HuH-7.5 (cell line): ENCODE results near the gene OR5I1.
"Not testable (repeated sequence)": the region's sequence is repeated elsewhere in the genome, so short reads cannot be mapped to it uniquely, and the experiment has no call there.

ENCODE experiments used
- DNase-seq: peaks from one replicate; pipeline ENCODE4 v3.0.0; 2011; ENCODE audit warnings: low spot score

OR5I1 gene

DNA sequence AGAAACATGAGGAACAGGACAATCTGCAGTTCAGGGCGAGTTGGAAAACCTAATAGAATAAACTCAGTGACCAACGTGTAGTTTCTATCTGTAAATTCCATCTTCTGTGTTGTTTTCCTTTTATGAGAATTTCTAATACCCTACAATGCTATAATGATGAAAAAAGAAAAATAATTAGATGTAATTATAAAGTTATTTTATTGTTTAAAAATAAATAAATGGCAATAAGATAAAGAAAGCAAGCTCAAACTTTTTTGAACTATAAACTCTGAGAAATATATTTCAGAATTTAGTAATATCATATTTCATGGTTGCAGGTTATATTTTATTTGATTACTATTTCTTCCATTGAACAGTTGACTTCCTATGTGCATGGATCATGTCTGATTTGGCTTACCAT is at the start of gene OR5I1:
Gene OR5I1 (minus strand): TSS at position 101 of the 400 bp plus-strand sequence. CDS start 0 bp downstream, at position 101.
- no peak for DNase-seq

DNA sequence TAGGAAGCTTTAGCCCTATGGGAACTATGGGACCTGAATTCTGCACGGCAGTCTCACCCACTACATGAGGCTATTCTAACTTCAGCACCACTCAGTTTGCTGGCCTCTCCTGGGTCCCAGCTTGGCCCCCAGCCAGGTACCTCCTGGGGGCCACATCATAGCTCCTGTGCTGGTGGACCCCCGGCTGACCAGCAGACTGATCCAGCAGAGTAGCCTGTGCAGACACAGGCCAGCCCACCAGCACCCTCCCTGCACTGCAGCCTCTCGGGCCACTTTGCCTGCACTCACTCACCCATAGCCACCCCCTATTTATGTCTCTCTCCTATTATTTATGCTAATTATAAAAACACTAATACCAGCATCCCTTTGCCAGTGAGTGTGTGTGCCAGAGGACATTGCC is 34.7 kb upstream of the OR5I1 start:
- DNase-seq, result no peak

DNA sequence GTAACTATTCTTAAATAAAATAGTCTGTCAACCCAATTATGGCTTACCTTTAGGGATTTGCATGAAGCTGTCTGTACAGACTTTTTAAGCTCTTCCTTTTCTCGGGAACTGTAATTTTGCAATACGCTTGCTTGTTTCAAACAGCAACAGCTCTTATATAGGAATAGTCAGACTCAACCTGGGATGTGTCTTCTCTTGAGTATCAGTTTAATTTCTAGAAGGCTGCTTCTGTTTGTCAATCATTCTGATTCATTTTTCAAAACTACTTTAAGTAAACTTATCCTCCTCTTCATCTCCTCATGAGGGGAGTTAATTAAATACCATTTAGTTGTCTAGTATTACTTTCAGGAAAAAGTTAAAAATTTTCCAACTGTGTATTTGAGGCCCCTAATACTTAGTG is 33.6 kb upstream of the OR5I1 start, which contains the start of gene OR10AG1:
Gene OR10AG1 (minus strand): TSS at position 101 of the 400 bp plus-strand sequence. CDS start 38 bp downstream, at position 63.
- DNase-seq, result no peak

DNA sequence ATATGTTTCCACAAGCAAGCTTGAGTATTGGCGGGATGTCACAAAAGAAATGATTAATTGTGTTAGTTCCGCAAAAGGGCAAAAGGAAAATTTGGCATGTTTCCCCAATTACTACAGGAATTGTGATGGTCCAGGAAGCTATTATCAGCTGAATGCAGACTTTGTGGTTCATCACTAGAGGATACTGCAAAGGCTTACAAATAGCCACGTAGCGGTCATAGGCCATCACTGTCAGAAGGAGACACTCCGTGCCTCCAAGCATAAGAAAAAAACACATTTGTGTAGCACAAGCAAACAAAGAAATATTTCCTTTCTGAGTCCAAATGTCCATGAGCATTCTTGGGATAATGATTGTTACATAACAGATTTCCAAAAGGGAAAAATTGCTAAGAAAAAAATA is 31.7 kb upstream of the OR5I1 start:
- DNase-seq, result no peak

DNA sequence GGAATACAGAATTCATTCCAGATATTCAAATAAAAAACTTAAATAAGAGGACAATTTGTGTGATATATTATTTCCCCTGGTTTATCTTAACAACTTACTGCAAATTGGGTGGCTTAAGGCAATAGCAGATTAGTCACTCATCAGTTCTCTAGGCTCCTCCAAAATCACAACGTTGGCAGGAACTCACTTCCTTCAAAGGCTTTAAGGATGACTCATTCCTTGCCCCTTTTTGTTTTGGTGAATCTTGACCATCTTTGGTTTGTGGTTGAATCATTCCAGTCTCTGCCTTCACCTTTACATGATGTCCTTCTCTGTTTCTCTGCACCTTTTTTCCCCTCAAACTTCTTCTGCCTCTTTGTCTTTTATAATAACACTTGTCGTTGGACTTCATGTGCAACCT is 30.2 kb upstream of the OR5I1 start:
- no peak for DNase-seq

DNA sequence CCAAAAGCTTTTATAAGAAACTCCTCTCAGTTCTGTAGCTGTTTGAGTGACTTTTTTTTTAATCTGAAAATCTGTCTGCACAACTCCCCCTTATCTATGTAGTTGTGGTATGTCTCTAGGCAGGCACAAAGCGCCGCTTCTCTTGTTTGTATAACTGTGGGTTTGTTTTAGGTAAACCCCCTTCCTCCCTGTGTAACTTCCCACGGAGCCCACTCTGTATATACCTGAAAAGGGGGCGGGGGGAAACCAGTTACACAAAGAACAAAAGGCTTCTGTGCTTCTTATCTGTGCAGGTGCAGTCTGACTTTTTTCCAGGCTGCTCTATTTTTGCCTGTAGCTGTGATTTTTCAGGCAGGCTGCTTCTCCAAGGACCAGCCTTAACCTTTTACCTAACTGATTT is 20.3 kb upstream of the OR5I1 start:
- no peak for DNase-seq

DNA sequence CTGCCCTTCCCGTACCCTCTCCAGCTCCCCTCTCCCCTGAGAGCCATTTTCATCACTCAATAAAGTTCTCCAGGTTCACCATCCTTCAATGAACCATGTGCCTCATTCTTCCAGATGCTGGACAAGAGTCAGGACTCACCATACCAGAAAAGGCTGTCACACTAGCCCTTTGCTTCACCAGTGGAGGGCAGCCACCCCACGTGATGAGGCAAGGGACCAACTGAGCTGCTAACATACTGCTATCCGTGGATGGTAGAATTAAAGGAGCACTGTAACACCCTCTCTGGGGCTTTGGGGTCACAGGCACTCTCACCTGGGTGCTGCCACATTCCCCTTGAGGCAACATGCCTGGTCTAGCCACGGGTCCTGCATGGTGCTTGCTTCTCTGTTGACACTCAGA is 13.1 kb upstream of the OR5I1 start:
- no peak for DNase-seq

DNA sequence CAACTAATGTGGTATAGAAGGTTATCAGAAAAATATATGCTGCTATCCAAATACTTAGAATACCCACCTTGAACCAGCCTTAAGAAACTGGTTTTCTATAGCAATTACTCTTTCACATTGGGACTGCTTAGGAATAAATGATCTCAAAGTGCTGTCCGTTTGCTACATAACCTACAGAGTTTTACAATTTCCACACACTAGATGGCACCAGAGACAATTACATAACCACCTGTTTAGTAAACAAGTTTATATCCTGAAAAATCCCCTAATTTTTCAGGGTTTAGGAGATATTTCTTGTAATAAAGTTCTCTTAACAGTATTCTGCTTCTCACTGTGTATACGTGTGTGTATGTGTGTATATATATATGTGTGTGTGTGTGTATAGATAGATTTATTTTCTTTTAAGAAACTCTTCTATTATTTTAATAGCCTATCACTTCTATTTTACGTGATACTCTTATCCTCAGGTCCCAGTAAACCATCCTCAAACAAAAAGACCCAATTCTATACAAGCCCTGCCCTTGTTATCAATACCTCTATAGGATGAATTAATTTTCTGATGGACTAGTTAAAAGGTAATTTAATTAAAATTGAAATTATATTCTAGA is 6.7 kb upstream of the OR5I1 start:
- DNase-seq, result peak; percentile 3

DNA sequence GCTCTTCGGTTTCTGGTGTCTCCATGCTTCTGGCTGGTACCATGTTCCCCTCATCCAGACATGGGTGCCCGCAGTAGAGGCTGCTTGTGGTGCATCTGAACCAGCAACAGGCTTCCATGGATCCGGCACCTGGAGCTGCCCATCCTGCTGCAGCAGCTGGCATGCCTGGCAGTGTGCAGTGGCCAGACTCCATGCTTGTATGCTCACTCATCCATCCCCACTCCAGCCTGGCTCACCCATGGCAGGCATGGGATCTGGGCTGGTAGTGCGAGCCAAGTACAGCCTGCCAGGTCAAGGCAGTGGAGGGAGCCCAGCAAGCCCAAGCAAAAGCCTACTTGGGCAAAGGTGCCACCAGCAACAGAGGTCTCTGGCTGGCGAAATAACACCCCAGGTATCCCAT is 15.7 kb downstream of the OR5I1 start:
- no peak for DNase-seq

DNA sequence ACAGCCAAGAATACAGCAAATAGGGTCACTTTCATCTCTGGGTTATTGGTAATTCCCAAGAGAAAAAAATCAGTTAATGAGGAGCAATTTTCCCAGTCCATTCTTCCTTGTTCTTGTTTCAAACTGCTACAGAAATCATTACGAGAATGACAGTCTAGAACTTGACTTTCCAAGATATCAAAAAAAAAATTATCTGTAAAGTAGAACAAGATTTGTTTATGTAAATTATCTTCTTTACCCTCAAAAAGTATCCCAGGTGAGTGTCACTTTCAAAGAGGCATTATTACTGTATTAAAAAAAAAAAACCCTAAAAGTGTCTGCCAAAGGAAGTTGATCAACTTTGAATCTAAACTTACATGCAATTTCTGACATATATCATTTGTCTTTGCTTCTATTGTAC is 21.7 kb downstream of the OR5I1 start, which contains the start of gene OR5W2:
Gene OR5W2 (minus strand): TSS at position 101 of the 400 bp plus-strand sequence. CDS start 0 bp downstream, at position 101.
- no peak for DNase-seq

DNA sequence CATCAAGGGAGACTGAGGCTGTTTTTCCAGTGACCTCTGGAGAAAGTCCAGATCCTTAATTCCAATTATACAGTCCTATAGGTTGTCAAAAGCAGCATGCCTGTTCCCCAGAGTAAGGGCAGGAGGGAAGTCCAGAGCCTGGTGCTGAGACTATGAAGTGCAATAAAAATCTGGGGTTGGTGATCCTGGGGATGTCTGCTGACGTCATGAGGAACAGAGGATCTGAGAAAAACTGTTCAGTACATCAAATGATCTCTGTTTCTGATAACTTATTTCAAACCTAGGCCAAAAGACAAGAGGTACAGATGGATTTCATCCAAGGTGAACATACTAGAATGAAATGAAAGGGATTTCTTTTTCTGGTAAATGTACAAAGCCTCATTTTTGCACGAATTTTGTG is 33.9 kb downstream of the OR5I1 start:
- no peak for DNase-seq

DNA sequence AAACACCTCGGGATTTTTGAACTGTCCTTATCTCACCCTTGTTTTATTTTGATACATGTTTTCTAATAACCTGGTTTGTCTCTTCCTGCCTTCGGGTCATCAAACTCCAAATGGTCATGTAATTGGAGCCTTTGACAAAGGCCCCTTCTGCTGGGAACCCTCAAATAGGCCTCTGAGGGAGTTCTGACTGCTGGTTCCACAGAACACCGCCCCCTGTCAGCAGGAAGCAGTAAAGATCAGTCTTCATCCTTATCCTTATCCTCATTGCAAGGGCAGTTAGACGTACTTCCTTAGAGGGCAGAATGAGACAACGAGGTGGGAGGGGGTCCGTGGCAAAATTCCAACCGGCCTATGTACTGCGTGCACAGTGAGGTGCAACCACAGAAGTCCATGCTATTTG is 41.0 kb downstream of the OR5I1 start:
- no peak for DNase-seq

DNA sequence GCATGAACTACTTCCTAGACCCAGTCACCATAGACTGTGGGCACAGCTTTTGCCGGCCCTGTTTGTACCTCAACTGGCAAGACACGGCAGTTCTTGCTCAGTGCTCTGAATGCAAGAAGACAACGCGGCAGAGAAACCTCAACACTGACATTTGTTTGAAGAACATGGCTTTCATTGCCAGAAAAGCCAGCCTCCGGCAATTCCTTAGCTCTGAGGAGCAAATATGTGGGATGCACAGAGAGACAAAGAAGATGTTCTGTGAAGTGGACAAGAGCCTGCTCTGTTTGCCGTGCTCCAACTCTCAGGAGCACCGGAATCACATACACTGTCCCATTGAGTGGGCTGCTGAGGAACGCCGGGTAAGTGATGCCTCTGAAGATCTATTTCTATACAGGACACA is 50.7 kb downstream of the OR5I1 start:
- not testable (repeated sequence) for DNase-seq
